HepG2 (cell line): ENCODE data around the gene SPACA9.

Source experiments
- ATF6 ChIP-seq: sonication (generic); formaldehyde crosslinking; conservative IDR thresholded peaks from 2 replicates; pipeline ENCODE4 v1.4.0; 2020; ENCODE audit warnings: missing genetic modification reagents
- CEBPB ChIP-seq: IDR thresholded peaks from 2 replicates; pipeline ENCODE4 v1.6.1; 2011; ENCODE audit warnings: low read depth, low read length, improper control_type of control experiment, borderline replicate concordance
- CHCHD3 ChIP-seq: sonication (generic); formaldehyde crosslinking; IDR thresholded peaks from 2 replicates; pipeline ENCODE4 v1.8.0; 2022; ENCODE audit warnings: mild to moderate bottlenecking, missing genetic modification reagents, moderate library complexity
- DRAP1 ChIP-seq: IDR thresholded peaks from 2 replicates; pipeline ENCODE4 v1.6.1; 2016; ENCODE audit warnings: missing genetic modification reagents, missing compliant biosample characterization
- EP300 ChIP-seq, 3 experiments: sonication (generic) in 1 of 3; formaldehyde crosslinking in 1 of 3; IDR thresholded peaks; 2 replicates each; pipeline versions ENCODE4 v1.5.1 to v1.6.1; 2011 to 2020; ENCODE audit warnings: low read depth in 2 of 3, low read length in 2 of 3, borderline replicate concordance in 1 of 3, improper control_type of control experiment in 1 of 3, mild to moderate bottlenecking in 1 of 3, missing genetic modification reagents in 1 of 3, moderate library complexity in 1 of 3
- POLR2AphosphoS5 ChIP-seq: IDR thresholded peaks from 2 replicates; pipeline ENCODE4 v1.6.1; 2012; ENCODE audit warnings: low read depth, low read length
- RBFOX2 ChIP-seq: fragments of 200-400 bp; formaldehyde crosslinking; IDR thresholded peaks from 2 replicates; pipeline ENCODE4 v1.6.1; 2017; ENCODE audit warnings: low read depth, mild to moderate bottlenecking, low read length
- SIN3A ChIP-seq: IDR thresholded peaks from 2 replicates; pipeline ENCODE4 v1.6.1; 2011; ENCODE audit warnings: low read depth, mild to moderate bottlenecking, control low read depth, low read length, borderline replicate concordance
- SIN3B ChIP-seq: fragments of 150-350 bp; IDR thresholded peaks from 2 replicates; pipeline ENCODE4 v1.6.1; 2014; ENCODE audit warnings: low read length
- TRIM24 ChIP-seq: sonication (generic); formaldehyde crosslinking; IDR thresholded peaks from 2 replicates; pipeline ENCODE4 v1.8.0; 2022; ENCODE audit warnings: mild to moderate bottlenecking, missing genetic modification reagents
- YY1 ChIP-seq: IDR thresholded peaks from 2 replicates; pipeline ENCODE4 v1.6.1; 2011; ENCODE audit warnings: low read length, low read depth, moderate library complexity, mild to moderate bottlenecking; ENCODE audit not compliant: insufficient read depth, insufficient replicate concordance
- ZNF564 ChIP-seq: sonication (generic); formaldehyde crosslinking; IDR thresholded peaks from 2 replicates; pipeline ENCODE4 v1.8.1; 2023; ENCODE audit warnings: mild to moderate bottlenecking, missing genetic modification reagents
- TF ChIP-seq, protein P1 (sequence below): sonication (generic); formaldehyde crosslinking; IDR thresholded peaks from 2 replicates; pipeline ENCODE4 v1.5.0; 2020; ENCODE audit warnings: mild to moderate bottlenecking, missing genetic modification reagents, moderate library complexity

- TF ChIP-seq, protein P1, sequence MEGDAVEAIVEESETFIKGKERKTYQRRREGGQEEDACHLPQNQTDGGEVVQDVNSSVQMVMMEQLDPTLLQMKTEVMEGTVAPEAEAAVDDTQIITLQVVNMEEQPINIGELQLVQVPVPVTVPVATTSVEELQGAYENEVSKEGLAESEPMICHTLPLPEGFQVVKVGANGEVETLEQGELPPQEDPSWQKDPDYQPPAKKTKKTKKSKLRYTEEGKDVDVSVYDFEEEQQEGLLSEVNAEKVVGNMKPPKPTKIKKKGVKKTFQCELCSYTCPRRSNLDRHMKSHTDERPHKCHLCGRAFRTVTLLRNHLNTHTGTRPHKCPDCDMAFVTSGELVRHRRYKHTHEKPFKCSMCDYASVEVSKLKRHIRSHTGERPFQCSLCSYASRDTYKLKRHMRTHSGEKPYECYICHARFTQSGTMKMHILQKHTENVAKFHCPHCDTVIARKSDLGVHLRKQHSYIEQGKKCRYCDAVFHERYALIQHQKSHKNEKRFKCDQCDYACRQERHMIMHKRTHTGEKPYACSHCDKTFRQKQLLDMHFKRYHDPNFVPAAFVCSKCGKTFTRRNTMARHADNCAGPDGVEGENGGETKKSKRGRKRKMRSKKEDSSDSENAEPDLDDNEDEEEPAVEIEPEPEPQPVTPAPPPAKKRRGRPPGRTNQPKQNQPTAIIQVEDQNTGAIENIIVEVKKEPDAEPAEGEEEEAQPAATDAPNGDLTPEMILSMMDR (CRISPR knock-in tag) = no peak
- TF ChIP-seq CEBPB (no peak), RBFOX2 (no peak), EP300 (IDR thresholded peaks at IDR 0.05; ENCODE audit: low read depth in 2 of 2, low read length in 2 of 2) (no peak), EP300 (CRISPR knock-in tag; IDR thresholded peaks at IDR 0.05; ENCODE audit: borderline replicate concordance) (no peak), SIN3B (no peak), YY1 (no peak), POLR2AphosphoS5 (no peak), TRIM24 (CRISPR knock-in tag) (no peak), CHCHD3 (no peak), ATF6 (CRISPR knock-in tag) (no peak), DRAP1 (CRISPR knock-in tag) (no peak), SIN3A (no peak), ZNF564 (CRISPR knock-in tag) (no peak)
These were observed 44.4 kb upstream of the SPACA9 start for GRCh38 chr9:132834343-132834742.
